Measurements from ENCODE around the gene DLGAP1.
"Not testable (repeated sequence)": the region's sequence is repeated elsewhere in the genome, so short reads cannot be mapped to it uniquely, and the experiment has no call there.

The DLGAP1 gene

DNA sequence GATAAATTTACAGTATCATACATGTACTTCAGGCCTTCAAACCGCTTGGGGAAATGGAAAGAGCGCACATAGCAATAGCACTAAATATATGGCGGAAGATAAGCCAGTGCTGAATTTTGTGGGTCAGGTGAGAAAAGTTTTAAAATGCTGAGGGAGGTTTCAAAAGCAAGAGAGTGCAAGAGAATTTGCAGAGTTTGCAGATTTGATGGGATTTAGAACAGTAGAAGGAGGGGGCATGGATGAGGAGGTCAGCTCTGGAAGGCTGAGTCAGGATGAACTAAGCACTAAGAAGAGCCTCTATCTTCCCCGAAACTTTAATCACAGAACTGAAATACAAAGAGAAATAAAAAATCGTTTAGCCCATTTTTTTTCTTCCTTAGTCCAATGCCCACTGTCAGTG, 145.9 kb downstream of the DLGAP1 start:
- Histone ChIP-seq H2BK15ac (replicated peaks; ENCODE audit: low read depth) (no peak overlapping the region), H4K5ac (ENCODE audit: low read length) (no peak overlapping the region), H2BK5ac (ENCODE audit: low read length) (no peak overlapping the region), H3K9ac (ENCODE audit: low read length) (no peak overlapping the region), H3K56ac (ENCODE audit: low read length) (no peak overlapping the region), H3K79me1 (ENCODE audit: low read length) (no peaks in the 10 kb centered on the region), H3K27me3 (ENCODE audit: insufficient read depth, low read length, poor library complexity) (no peaks in the 10 kb centered on the region), H3K27ac (ENCODE audit: low read depth, low read length) (no peak overlapping the region), H3K4me2 (ENCODE audit: low read length) (no peak overlapping the region), H3K4me1 (ENCODE audit: control insufficient read depth, low read depth, low read length) (peaks cover 5% of the 10 kb centered on the region), H4K8ac (ENCODE audit: low read depth, low read length) (no peak overlapping the region), H3K79me2 (ENCODE audit: control insufficient read depth, insufficient read depth, low read length) (no peaks in the 10 kb centered on the region), H3K18ac (ENCODE audit: low read length) (no peak overlapping the region), H3K23ac (ENCODE audit: low read length) (no peak overlapping the region), H2BK120ac (ENCODE audit: low read depth, low read length) (no peak overlapping the region), H3K4me3 (ENCODE audit: low read length) (no peak overlapping the region), H2AK5ac (ENCODE audit: low read length) (no peak overlapping the region), H3K4ac (ENCODE audit: low read depth, low read length) (no peak overlapping the region), H3K36me3 (ENCODE audit: control insufficient read depth, insufficient read depth, low read length) (no peaks in the 10 kb centered on the region)
- DNase-seq = no peak
- no CpG with 5 or more reads among the region's 5 CpGs for WGBS (ENCODE audit: extremely low coverage, insufficient coverage, low lambda C conversion rate)

DNA sequence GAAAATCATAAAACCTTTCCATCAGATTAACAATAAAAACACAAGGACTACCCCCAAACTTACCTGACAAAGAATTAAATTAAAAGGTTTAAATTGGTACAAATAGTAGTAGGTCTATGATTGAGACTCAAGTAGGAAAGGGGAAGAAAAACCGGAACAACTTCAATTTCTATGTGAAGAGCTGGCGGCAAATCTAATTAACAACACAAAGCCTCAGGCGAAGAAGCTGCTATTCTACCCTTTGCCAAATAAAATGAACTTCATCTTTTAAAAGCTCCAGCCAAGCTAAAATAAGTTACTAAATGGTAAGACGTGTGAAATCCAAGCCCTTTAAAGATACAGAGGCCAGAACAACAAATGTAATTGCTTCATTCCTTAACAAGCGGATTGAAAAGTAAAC, 146.5 kb downstream of the DLGAP1 start:
- no peak overlapping the region for H3K4me3 ChIP-seq (ENCODE audit: low read length)
- no peak overlapping the region for H4K8ac ChIP-seq (ENCODE audit: low read depth, low read length)
- H3K27ac ChIP-seq (ENCODE audit: low read depth, low read length) = no peak overlapping the region
- H3K79me1 ChIP-seq (ENCODE audit: low read length) = no peaks in the 10 kb centered on the region
- DNase-seq = no peak
- peaks cover 5% of the 10 kb centered on the region for H3K4me1 ChIP-seq (ENCODE audit: control insufficient read depth, low read depth, low read length)
- H3K79me2 ChIP-seq (ENCODE audit: control insufficient read depth, insufficient read depth, low read length) = no peaks in the 10 kb centered on the region
- H3K56ac ChIP-seq (ENCODE audit: low read length) = no peak overlapping the region
- no peak overlapping the region for H3K4me2 ChIP-seq (ENCODE audit: low read length)
- no peaks in the 10 kb centered on the region for H3K36me3 ChIP-seq (ENCODE audit: control insufficient read depth, insufficient read depth, low read length)
- H2AK5ac ChIP-seq (ENCODE audit: low read length) = no peak overlapping the region
- H4K5ac ChIP-seq (ENCODE audit: low read length) = no peak overlapping the region
- H3K23ac ChIP-seq (ENCODE audit: low read length) = no peak overlapping the region
- H3K18ac ChIP-seq (ENCODE audit: low read length) = no peak overlapping the region
- no CpG with 5 or more reads among the region's 5 CpGs for WGBS (ENCODE audit: extremely low coverage, insufficient coverage, low lambda C conversion rate)
- H3K4ac ChIP-seq (ENCODE audit: low read depth, low read length) = no peak overlapping the region
- no peak overlapping the region for H3K9ac ChIP-seq (ENCODE audit: low read length)
- no peak overlapping the region for H2BK5ac ChIP-seq (ENCODE audit: low read length)
- no peaks in the 10 kb centered on the region for H3K27me3 ChIP-seq (ENCODE audit: insufficient read depth, low read length, poor library complexity)
- no peak overlapping the region for H2BK15ac ChIP-seq (replicated peaks; ENCODE audit: low read depth)
- no peak overlapping the region for H2BK120ac ChIP-seq (ENCODE audit: low read depth, low read length)

DNA sequence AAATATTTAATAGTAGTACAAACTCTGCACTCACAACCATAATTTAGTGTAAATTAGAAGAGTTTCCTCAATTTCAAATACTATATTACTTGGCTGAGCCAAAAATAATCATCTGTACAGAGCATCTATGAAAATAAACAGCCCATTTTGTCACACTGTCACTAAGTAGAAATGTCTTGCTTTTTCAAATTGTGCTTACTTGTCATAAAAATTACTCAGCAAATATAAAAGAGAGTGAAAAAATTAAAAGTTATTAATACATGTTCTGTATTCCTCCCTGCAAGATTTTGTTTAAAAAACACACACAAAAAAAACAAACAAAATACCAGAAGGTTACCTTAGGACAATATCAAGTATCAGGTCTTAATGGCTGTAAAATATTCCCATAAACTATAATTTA, 155.7 kb downstream of the DLGAP1 start:
- H3K27me3 ChIP-seq (ENCODE audit: insufficient read depth, low read length, poor library complexity) = no peaks in the 10 kb centered on the region
- H3K4me2 ChIP-seq (ENCODE audit: low read length) = no peak overlapping the region
- no peaks in the 10 kb centered on the region for H3K4me1 ChIP-seq (ENCODE audit: control insufficient read depth, low read depth, low read length)
- no peaks in the 10 kb centered on the region for H3K79me1 ChIP-seq (ENCODE audit: low read length)
- no peak overlapping the region for H3K18ac ChIP-seq (ENCODE audit: low read length)
- no peak for DNase-seq
- H2BK120ac ChIP-seq (ENCODE audit: low read depth, low read length) = no peak overlapping the region
- no peak overlapping the region for H3K4me3 ChIP-seq (ENCODE audit: low read length)
- H2AK5ac ChIP-seq (ENCODE audit: low read length) = no peak overlapping the region
- H4K8ac ChIP-seq (ENCODE audit: low read depth, low read length) = no peak overlapping the region
- no peak overlapping the region for H4K5ac ChIP-seq (ENCODE audit: low read length)
- no peaks in the 10 kb centered on the region for H3K79me2 ChIP-seq (ENCODE audit: control insufficient read depth, insufficient read depth, low read length)
- H3K27ac ChIP-seq (ENCODE audit: low read depth, low read length) = no peak overlapping the region
- no peak overlapping the region for H2BK15ac ChIP-seq (replicated peaks; ENCODE audit: low read depth)
- H3K4ac ChIP-seq (ENCODE audit: low read depth, low read length) = no peak overlapping the region
- H3K36me3 ChIP-seq (ENCODE audit: control insufficient read depth, insufficient read depth, low read length) = no peaks in the 10 kb centered on the region
- no peak overlapping the region for H3K9ac ChIP-seq (ENCODE audit: low read length)
- no peak overlapping the region for H2BK5ac ChIP-seq (ENCODE audit: low read length)
- H3K56ac ChIP-seq (ENCODE audit: low read length) = no peak overlapping the region
- H3K23ac ChIP-seq (ENCODE audit: low read length) = no peak overlapping the region

GRCh38 chr18:4293337-4293736, 161.8 kb downstream of the DLGAP1 start:
- Histone ChIP-seq H4K5ac (ENCODE audit: low read length) (no peak overlapping the region), H3K36me3 (ENCODE audit: control insufficient read depth, insufficient read depth, low read length) (no peaks in the 10 kb centered on the region), H3K4me1 (ENCODE audit: control insufficient read depth, low read depth, low read length) (no peaks in the 10 kb centered on the region), H3K4ac (ENCODE audit: low read depth, low read length) (no peak overlapping the region), H2BK120ac (ENCODE audit: low read depth, low read length) (no peak overlapping the region), H3K23ac (ENCODE audit: low read length) (no peak overlapping the region), H3K4me3 (ENCODE audit: low read length) (no peak overlapping the region), H3K27me3 (ENCODE audit: insufficient read depth, low read length, poor library complexity) (no peaks in the 10 kb centered on the region), H2AK5ac (ENCODE audit: low read length) (no peak overlapping the region), H4K8ac (ENCODE audit: low read depth, low read length) (no peak overlapping the region), H3K79me1 (ENCODE audit: low read length) (no peaks in the 10 kb centered on the region), H2BK5ac (ENCODE audit: low read length) (no peak overlapping the region), H3K4me2 (ENCODE audit: low read length) (no peak overlapping the region), H3K27ac (ENCODE audit: low read depth, low read length) (no peak overlapping the region), H3K79me2 (ENCODE audit: control insufficient read depth, insufficient read depth, low read length) (no peaks in the 10 kb centered on the region), H3K9ac (ENCODE audit: low read length) (no peak overlapping the region), H2BK15ac (replicated peaks; ENCODE audit: low read depth) (no peak overlapping the region), H3K56ac (ENCODE audit: low read length) (no peak overlapping the region), H3K18ac (ENCODE audit: low read length) (no peak overlapping the region)
- no peak for DNase-seq
- WGBS (ENCODE audit: extremely low coverage, insufficient coverage, low lambda C conversion rate) = no CpG with 5 or more reads among the region's 1 CpG

- H3K4me1 ChIP-seq (ENCODE audit: control insufficient read depth, low read depth, low read length) = no peaks in the 10 kb centered on the region
- H4K5ac ChIP-seq (ENCODE audit: low read length) = no peak overlapping the region
- no peak overlapping the region for H2BK15ac ChIP-seq (replicated peaks; ENCODE audit: low read depth)
- no CpG with 5 or more reads among the region's 2 CpGs for WGBS (ENCODE audit: extremely low coverage, insufficient coverage, low lambda C conversion rate)
- no peak overlapping the region for H3K27ac ChIP-seq (ENCODE audit: low read depth, low read length)
- no peaks in the 10 kb centered on the region for H3K27me3 ChIP-seq (ENCODE audit: insufficient read depth, low read length, poor library complexity)
- H3K79me2 ChIP-seq (ENCODE audit: control insufficient read depth, insufficient read depth, low read length) = no peaks in the 10 kb centered on the region
- H3K79me1 ChIP-seq (ENCODE audit: low read length) = no peaks in the 10 kb centered on the region
- no peak overlapping the region for H3K4me3 ChIP-seq (ENCODE audit: low read length)
- H2AK5ac ChIP-seq (ENCODE audit: low read length) = no peak overlapping the region
- no peak overlapping the region for H3K23ac ChIP-seq (ENCODE audit: low read length)
- H2BK120ac ChIP-seq (ENCODE audit: low read depth, low read length) = no peak overlapping the region
- no peaks in the 10 kb centered on the region for H3K36me3 ChIP-seq (ENCODE audit: control insufficient read depth, insufficient read depth, low read length)
- no peak overlapping the region for H3K56ac ChIP-seq (ENCODE audit: low read length)
- no peak overlapping the region for H4K8ac ChIP-seq (ENCODE audit: low read depth, low read length)
- H2BK5ac ChIP-seq (ENCODE audit: low read length) = no peak overlapping the region
- no peak overlapping the region for H3K4me2 ChIP-seq (ENCODE audit: low read length)
- no peak overlapping the region for H3K9ac ChIP-seq (ENCODE audit: low read length)
- H3K4ac ChIP-seq (ENCODE audit: low read depth, low read length) = no peak overlapping the region
- H3K18ac ChIP-seq (ENCODE audit: low read length) = no peak overlapping the region
- no peak for DNase-seq
Observed at GRCh38 chr18:4292696-4293095, 162.4 kb downstream of the DLGAP1 start.

GRCh38 chr18:4287340-4287739, 167.8 kb downstream of the DLGAP1 start:
- not testable (repeated sequence) for H3K4me2 ChIP-seq (ENCODE audit: low read length); H2BK15ac ChIP-seq (replicated peaks; ENCODE audit: low read depth); H3K9ac ChIP-seq (ENCODE audit: low read length); H2BK5ac ChIP-seq (ENCODE audit: low read length); H4K5ac ChIP-seq (ENCODE audit: low read length); H2AK5ac ChIP-seq (ENCODE audit: low read length); H3K18ac ChIP-seq (ENCODE audit: low read length); H3K36me3 ChIP-seq (ENCODE audit: control insufficient read depth, insufficient read depth, low read length); H3K56ac ChIP-seq (ENCODE audit: low read length); H3K23ac ChIP-seq (ENCODE audit: low read length); H3K4me3 ChIP-seq (ENCODE audit: low read length); H2BK120ac ChIP-seq (ENCODE audit: low read depth, low read length); H4K8ac ChIP-seq (ENCODE audit: low read depth, low read length); H3K79me2 ChIP-seq (ENCODE audit: control insufficient read depth, insufficient read depth, low read length); H3K27ac ChIP-seq (ENCODE audit: low read depth, low read length); DNase-seq; H3K27me3 ChIP-seq (ENCODE audit: insufficient read depth, low read length, poor library complexity); H3K4ac ChIP-seq (ENCODE audit: low read depth, low read length); H3K79me1 ChIP-seq (ENCODE audit: low read length); H3K4me1 ChIP-seq (ENCODE audit: control insufficient read depth, low read depth, low read length)
- no CpG with 5 or more reads among the region's 3 CpGs for WGBS (ENCODE audit: extremely low coverage, insufficient coverage, low lambda C conversion rate)
